ENCODE results near the gene HCFC1.
A peak's percentile ranks its signal among the peaks of the same experiment; 100 is the strongest.

Gene HCFC1

GRCh38 chrX:153938226-153938786, 33.3 kb downstream of the HCFC1 start:
- no peak for ATAC-seq
- DNase-seq = no peak

- ATAC-seq (no peak), DNase-seq (no peak)
Measured at GRCh38 chrX:153937056-153937455, 34.6 kb downstream of the HCFC1 start.

GRCh38 chrX:153935326-153935851, 36.2 kb downstream of the HCFC1 start:
- no peak for DNase-seq
- no peak for ATAC-seq

DNA sequence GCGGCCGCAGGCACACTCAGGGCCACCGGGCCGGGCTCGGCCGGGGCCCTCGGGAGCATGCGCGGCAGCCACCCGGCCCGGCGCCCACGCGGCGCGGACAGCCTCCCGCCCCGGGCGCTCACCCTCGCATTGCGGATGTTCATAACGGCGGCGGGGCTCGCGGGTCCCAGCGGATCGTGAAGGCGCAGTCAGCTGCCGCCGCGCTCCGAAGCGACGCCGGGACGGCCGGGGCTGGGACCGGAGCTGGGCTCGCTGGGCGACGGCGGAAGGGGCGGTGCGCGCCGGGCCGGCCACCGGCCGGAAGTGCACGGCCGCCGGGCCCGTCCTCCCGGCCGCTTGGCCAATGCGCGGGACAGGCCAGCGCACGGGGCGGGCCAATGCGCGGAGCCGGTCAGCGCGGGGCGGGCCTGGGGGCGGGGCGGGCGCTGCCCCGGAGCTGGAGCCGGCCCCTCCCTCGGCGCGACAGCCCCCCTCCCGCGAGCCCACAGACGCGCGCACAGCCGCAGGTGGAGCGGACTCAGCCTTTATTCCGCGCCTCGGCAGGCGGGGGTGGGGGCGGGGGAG, 36.8 kb downstream of the HCFC1 start, which contains the start of gene NAA10:
Gene NAA10, minus strand, starts transcription at position 276 of the 564 bp plus-strand sequence. Its CDS starts 133 bp downstream, at position 143.
- DNase-seq (peak; percentile 74), ATAC-seq (peak; percentile 91)

DNA sequence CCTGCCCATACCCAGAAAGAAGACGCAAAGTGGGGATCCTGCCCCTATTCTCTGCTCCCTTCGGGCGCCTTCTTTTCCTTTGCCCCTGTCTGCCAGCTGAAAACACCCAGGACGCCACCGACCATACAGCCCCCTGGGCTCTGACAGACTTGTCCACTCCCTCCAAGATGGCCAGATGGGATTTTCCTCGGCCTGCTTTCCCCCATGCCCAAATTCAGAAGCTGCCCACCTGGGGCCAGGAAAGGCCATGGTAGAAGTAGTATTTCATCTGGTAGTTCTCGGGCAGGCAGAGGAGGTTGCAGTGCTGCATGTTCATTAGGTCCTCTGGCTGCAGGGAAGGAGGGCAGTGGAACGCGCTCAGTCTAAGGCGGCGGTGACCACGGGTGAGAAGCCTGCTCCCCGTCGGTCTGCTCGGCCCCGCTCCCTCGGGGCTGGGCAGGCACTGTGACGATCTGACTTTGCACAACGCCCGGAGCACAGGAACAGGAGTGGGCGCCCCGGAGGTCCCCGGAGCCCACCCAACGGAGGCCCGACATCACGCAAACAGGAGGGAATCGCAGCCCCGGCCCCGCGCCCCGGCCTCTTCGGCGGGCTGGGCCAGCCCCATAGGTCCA, 37.4 kb downstream of the HCFC1 start:
- DNase-seq (no peak), ATAC-seq (no peak)

GRCh38 chrX:153933748-153934147, 37.9 kb downstream of the HCFC1 start:
- DNase-seq (no peak), ATAC-seq (no peak)

DNA sequence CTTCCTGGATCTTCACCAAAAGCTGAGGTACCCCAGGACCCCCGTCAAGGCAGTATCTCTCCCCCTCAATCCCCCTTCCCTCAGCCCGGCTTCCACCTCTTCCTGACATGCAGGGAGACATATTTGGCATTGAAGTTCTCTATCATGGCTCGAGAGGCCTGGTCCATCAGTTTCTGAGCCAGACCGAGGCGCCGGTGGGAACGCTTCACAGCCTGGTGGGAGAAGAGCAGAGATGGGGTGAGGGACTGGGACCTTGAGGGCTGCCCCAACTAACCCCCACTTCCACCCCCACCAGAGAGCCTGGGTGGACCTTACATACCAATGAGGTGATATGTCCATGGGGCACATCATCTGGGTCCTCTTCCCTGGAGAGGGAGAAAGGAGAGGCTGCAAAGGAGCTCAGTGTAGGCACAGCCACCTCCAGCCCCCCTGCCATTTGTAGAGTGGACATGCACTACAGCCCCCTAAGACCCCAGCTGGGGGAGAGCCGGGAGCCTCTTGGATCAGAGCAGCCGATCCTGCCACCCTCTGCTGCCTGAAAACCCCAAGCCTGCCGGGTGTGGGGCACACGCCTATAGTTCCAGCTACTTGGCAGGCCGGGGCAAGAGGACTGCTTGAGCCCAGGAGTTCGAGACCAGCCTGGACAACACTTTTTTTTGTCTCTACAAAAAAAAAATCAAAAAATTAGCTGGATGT, 39.2 kb downstream of the HCFC1 start:
- ATAC-seq (no peak), DNase-seq (no peak)

- ATAC-seq (no peak), DNase-seq (no peak)
Measured at GRCh38 chrX:153931748-153932147, 39.9 kb downstream of the HCFC1 start.

DNA sequence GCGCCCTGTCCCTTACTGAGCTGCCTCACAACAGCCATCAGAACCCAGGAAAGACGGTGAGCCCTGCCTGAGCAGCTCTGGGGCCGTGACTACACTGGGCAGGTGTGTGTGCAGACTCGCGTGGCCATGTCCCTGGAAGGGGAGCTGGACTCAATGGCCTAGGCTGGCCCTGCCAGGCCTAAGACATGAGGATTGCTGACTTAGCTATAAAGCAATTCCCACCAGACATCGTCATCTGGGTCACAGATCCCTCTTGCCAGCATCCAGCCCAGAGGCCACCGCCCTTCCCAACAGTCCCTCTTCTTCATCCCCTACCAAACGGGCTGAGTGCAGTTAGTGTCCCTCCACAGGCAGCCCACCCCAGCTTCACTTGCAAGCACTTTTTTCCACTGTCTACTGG, 40.5 kb downstream of the HCFC1 start:
- ATAC-seq = no peak
- no peak for DNase-seq

- DNase-seq (no peak), ATAC-seq (no peak)
Measured at GRCh38 chrX:153930011-153930910, 41.4 kb downstream of the HCFC1 start.

GRCh38 chrX:153929576-153929975, 42.0 kb downstream of the HCFC1 start:
- no peak for DNase-seq
- no peak for ATAC-seq

- no peak for ATAC-seq
- DNase-seq = no peak
Measured at GRCh38 chrX:153928846-153929245, 42.8 kb downstream of the HCFC1 start.

GRCh38 chrX:153927922-153928760, 43.5 kb downstream of the HCFC1 start:
- DNase-seq = peak; percentile 90
- ATAC-seq = peak; percentile 71

GRCh38 chrX:153927672-153927921, 44.0 kb downstream of the HCFC1 start:
- ATAC-seq = peak; percentile 0

DNA sequence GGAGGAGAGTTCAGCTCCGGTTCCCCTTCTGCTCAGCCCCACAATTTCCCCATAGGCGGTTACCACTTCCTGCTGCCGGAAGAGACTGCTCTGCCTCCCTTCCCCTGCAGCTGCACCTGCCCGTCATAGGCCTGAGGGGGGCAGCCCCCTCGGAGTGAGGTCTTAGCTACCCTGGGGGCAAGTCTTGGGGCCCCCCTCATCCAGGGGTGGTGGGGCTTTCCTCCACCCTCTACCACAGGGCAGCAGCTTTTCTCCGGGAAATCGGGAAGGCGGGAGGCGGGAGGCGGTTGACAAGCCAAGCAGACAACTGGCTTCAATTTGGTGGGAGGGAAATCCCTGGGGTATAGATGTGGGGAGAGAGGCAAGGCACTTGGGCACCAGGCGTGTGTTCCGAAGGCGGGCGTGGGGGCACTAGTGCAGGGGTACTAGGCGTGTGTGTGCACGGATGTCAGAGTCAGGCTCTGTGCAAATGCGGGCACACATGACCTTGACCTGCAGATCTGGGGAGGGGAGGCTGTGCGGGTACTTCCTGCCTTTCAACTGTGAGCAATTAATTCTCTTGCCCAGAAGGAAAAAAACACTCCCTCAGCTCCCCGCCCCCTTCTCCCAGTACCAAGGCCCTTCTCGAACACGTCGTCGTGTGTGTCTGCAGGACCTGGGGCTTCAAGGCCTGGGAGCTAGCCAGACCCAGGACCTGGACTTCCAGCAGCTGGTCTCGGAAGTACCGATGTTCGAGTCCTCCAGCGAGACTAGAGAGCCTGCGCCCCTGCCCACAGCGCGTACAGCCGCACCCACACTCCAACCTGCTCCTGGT, 44.6 kb downstream of the HCFC1 start:
- peak; percentile 76 for DNase-seq

More at GRCh38 chrX:153927672-153927921, 44.0 kb downstream of the HCFC1 start:
- DNase-seq = no peak

DNA sequence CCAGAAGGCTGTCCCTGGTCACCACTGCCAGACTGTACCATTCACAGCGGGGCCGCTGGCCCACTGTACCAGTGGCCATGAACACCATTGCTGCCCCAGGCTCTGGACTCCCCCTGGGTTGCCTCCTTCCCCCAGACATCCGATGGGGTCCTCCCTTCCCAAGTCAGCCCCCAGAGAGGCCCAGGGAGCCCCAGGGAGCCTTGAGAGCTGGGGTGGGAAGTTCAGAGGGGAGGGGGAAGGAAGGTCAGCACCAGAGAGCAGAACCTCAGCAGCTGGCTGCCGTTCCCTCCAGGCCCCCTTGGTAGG, 45.1 kb downstream of the HCFC1 start:
- DNase-seq = no peak
- ATAC-seq = peak; percentile 1

More for the DNA sequence above, 44.6 kb downstream of the HCFC1 start:
- ATAC-seq = peak; percentile 47

- DNase-seq (peak; percentile 66), ATAC-seq (peak; percentile 9)
Measured at GRCh38 chrX:153925739-153926551, 45.7 kb downstream of the HCFC1 start, which contains the start of gene ARHGAP4. Gene ARHGAP4, minus strand, starts transcription at chrX:153926264. Its CDS starts 62 bp downstream, at chrX:153926202.

GRCh38 chrX:153925387-153925738, 46.3 kb downstream of the HCFC1 start:
- no peak for DNase-seq

GRCh38 chrX:153924149-153924861, 47.3 kb downstream of the HCFC1 start:
- DNase-seq = no peak
- ATAC-seq = no peak

More at GRCh38 chrX:153925387-153925738, 46.3 kb downstream of the HCFC1 start:
- ATAC-seq = no peak

Data from stimulated activated naive CD8-positive, alpha-beta T cell treated with anti-CD3 and anti-CD28 coated beads, Interleukin-15, Interleukin-2, amounts not matched to agents 100 U/mL and 50 U/mL, for 24 hours (primary cell).